GM13976 (cell line): ENCODE measurements around the gene TXNL1.

Experiments
- DNase-seq: peaks from one replicate; pipeline ENCODE4 v3.0.0; 2012; ENCODE audit warnings: low spot score
- CTCF ChIP-seq: IDR thresholded peaks from 2 replicates; pipeline ENCODE4 v1.5.1; 2012; ENCODE audit warnings: borderline replicate concordance, mild to moderate bottlenecking; ENCODE audit not compliant: insufficient read depth; ENCODE audit errors: extremely low read depth, missing control alignments, control extremely low read depth
- in situ Hi-C: fragments of 300-500 bp; cut with MboI; formaldehyde crosslinking; loops from one replicate; pipeline ENCODE4 v1.12.0; 2022; ENCODE audit warnings: low sequenced_read_pairs, mixed read lengths, inconsistent platforms; ENCODE audit not compliant: unreplicated experiment

The TXNL1 gene

DNA sequence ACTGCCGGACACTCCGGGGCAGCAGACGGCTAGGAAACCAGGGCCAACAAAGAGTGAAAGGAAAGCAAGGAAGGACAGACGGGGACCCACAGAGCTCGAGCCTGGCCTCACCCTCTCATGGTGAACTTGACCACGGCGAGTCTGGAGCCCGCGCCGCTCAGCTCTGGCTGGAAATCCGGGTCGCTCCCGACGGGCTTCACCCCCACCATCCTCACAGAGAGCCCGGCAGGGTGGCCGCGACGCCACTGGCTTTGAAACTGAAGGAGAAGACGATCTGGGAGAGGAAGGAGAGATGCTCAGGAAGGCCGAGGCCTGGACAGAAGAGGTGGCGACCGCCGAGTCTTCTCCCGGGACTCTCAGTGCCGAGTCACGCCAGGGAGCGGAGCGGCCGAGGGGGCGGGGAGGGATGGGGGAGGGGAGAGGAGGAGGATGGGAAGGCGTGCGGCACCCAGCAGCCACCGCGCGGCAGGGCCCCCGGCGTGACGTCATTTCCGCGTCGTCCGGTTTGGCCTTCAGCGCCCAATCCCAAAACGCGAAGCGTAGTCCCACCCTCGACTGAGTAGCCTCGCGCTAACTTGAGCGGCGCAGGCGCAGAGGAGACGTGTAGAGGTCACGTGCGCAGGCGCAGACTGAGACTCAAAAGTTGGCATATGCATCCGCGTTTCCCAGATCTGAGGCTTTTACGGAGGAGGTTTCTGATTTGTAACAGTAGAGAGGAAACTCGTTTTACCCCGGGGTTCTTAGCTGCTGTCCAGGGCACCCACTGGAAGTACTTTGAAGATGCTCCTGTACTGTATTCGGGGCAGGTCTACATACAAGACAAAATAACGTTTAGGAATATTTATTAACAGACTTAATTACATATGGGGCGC lies at the start of gene TXNL1:
Gene TXNL1 (minus strand): TSS at position 361 of the 872 bp plus-strand sequence. CDS start 152 bp downstream, at position 209.
- in situ Hi-C loops, result no loop called here
- no peak for TF ChIP-seq CTCF
- peak; percentile 97 for DNase-seq

- TF ChIP-seq CTCF, result no peak
- in situ Hi-C loops, result no loop called here
- DNase-seq, result no peak
Observed at GRCh38 chr18:56684277-56684676, 45.9 kb upstream of the TXNL1 start.

- TF ChIP-seq CTCF, result no peak
- DNase-seq, result no peak
- in situ Hi-C loops, result no loop called here
Observed at GRCh38 chr18:56678836-56679565, 40.6 kb upstream of the TXNL1 start.

- no peak for TF ChIP-seq CTCF
- in situ Hi-C loops, result no loop called here
- DNase-seq, result no peak
Observed at GRCh38 chr18:56676639-56677038, 38.2 kb upstream of the TXNL1 start.

GRCh38 chr18:56672981-56673380 lies 34.6 kb upstream of the TXNL1 start:
- TF ChIP-seq CTCF, result no peak
- in situ Hi-C loops, result no loop called here
- DNase-seq, result no peak

DNA sequence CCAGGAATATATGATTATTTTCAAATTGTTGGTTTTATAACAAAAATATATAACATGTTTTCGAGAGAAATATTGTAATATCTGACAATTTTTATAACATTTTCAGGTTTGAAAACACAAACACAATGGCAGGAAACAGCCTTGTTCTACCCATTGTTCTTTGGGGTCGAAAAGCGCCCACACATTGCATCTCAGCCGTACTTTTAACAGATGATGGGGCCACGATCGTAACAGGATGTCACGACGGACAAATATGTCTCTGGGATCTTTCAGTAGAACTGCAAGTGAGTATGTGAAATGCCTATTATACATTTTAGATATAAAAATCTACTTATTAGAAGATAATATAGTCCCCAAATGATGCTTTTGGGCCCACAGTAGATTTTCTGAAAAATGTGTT lies 34.0 kb upstream of the TXNL1 start:
- no peak for DNase-seq
- in situ Hi-C loops, result no loop called here

More for the DNA sequence above, 34.0 kb upstream of the TXNL1 start:
- no peak for TF ChIP-seq CTCF
